Amniotic stem cell (primary cell): ENCODE measurements around the gene ZNF710.
A peak's percentile ranks its signal among the peaks of the same experiment; 100 is the strongest.

Experiments
- DNase-seq: peaks from one replicate; lab custom pipeline; 2025; lab: John Stamatoyannopoulos, UW

ZNF710 gene

GRCh38 chr15:89997079-89997478, 4.0 kb upstream of the ZNF710 start:
- DNase-seq, result no peak

DNA sequence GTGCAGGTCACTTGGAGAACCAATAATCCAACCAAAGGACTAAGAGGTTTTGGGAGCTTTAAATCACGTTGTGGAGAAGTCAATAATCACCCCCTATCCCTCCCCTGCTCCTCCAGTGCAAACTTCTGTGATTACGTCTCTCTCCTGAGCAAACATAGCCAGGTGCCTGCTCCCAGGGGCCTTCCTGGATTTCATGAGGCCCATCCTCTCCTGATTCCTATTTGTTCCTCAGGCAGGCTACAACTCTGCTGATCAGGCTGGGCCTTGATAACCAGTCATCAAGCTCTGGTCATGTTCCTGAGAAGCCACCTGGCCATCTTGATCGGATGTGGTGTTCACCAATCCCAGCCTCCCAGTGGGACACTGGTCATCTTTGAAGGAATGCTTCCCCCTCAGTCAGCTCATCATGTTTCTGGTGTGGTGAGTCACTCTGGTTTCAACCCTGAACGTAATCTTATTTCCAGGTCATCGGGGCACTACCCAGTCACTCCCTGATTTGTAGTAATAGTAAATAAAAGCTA, 2.9 kb upstream of the ZNF710 start:
- DNase-seq, result no peak

DNA sequence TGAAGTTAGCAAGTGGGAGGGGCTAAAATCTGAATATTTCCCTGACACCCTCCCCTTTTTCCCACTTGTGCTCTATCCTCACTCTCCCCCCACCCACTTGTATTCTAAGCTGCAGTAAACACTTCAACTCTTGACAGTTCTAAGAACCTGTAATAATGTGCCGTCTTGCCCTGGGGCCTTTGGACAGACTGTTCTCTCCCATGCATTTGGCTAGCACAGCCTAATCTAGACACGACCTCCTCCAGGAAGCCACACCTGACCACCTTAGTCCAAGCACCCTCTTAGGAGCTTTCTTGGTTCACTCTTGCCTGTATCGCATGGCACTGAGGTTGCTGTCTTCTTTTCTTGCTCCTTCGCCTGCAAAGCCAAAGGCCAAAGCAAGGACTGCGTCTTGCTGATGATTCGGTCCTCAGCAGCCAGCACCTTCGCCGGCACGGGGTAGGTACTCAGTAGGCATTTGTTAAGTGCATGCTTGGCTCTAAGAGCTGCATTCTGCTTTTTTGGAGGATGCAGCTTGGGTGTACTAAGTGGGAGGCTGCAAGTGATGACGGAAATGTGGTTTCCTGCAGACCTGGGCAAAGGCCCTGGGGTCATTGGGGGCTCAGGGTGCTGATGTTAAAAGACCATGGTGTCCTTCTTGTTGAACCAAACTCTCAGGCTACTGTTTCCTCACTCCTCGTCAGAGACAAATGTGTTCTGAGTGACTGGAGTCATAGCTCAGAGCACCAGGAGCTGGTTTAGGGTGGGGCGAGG, 2.0 kb upstream of the ZNF710 start:
- no peak for DNase-seq

DNA sequence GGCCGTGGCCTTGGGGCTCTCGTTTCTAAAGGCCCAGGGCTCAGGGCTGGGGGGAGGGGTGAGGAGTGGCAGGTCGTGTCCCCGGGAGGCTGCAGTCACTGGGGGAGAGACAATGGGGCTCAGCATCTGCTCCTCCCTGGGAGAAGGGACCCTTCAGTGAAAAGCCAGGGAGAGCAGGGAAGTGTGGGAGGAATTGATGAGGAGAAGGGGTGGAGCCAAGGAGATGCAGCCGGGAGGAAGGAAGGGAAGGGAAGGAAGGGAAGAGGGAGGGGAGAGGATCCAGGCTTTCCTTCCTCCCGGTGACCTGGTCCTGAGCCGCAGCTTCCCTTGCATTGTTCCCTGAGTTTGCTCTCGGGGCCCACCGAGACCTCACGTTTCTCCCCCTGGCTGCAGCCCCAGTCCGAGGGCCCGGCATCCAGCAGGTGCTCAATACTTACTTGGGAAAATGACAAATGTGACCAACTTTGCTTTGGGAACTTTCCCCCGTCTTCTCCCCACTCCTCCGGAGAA, 1.4 kb upstream of the ZNF710 start:
- no peak for DNase-seq

GRCh38 chr15:90000186-90001001, 730 bp upstream of the ZNF710 start:
- no peak for DNase-seq

- DNase-seq, result no peak
These were observed 731 bp downstream of the ZNF710 start for GRCh38 chr15:90001683-90002427.

DNA sequence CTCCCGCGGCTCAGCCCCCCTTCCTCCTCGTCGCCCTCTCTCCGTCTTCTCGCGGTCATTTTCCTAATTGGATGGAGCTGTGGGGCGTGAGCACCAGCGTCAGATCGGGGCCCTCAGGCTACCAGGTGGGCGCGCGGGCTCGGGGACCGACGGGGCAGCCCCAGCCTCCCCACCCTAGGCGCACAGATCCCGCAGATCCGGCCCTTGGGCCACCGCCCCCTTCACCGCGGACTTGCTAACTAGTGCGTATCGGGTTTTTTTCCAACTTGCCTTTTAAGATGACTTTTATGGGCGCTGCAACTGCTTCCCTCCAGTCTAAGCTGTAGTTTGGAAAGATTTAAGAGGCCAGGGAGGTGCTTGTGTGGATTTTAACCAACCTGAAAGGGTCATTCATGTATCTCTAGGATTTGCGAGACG, 1.3 kb downstream of the ZNF710 start:
- no peak for DNase-seq

DNA sequence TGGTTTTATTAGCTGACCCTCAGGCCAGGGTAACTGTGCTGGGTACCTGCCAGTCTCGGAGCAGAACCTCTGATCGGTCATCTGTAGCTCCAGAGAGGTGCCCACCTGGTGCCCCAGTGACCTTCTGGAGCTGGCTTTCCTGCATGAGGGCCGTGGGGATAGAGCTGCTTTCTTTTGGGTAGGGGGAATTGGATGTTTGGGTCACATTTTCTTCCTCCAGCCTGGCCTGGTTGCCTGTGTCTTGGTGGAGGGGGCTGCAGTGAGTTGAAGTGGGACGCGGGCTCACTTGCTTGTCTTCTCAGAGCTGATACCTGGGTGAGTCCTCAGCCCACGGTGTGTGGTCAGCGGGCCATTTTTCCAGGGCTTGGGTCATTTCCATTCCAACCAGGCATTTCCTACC, 2.6 kb downstream of the ZNF710 start:
- no peak for DNase-seq

DNA sequence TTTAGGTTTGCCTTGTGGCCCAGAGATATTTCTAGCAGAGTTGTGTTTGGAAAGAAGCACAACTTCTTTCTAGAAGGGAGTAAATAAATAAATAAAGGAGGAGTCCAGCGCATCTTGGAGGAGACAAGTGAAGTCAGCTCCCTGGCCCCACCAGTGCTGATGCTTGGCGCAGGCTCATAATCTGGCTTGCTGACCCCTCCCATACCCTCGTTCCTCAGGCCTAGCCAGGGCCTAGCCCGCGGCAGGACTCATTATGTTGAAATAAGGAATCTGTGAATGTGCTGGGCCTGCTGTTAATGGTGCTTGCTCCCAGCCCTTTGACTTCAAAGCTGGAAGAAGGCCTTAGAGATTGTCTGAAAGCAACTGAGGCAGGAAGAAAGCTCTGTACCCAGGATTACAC, 3.1 kb downstream of the ZNF710 start:
- DNase-seq, result no peak

GRCh38 chr15:90004671-90005070, 3.5 kb downstream of the ZNF710 start:
- DNase-seq, result peak; percentile 76

DNA sequence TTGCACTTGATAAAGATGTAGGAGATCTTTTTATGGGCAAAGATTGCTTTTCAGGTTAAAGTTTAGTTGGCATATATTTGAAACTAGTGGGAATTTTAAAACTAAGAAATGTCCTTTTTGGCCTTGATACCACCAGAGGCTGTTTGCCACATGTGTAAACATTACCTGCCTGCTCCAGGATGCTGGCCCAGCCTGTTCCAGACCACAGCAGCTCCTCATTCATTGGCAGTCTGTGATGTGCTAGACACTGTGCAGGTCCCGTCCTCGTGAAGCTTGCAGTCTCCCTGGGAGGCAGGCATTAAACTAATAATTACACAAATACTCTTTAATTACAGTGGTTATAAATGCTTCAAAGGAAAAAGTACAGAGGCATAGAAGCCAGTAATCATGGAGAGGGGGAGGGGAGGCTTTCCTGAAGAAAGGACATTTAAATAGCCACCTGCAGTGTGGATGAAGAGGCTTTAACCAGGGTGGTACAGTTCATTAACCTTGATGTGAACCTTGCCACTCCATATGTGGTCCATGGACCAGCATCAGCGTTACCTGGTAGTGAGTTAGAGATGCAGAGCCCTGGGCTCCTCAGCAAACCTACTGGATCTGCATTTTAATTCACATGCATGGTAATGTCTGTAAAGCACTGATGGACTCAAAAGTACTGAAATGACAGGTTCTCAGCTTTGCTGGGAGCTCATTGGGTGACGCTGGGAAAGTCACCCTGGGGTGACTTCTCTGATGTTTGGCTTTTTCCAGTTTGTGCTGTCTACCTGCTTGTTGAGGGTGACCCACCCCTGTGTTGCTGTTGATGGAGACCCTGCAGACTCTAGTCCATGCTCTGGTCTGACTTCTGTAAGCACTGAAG, 5.3 kb downstream of the ZNF710 start:
- DNase-seq, result no peak

DNA sequence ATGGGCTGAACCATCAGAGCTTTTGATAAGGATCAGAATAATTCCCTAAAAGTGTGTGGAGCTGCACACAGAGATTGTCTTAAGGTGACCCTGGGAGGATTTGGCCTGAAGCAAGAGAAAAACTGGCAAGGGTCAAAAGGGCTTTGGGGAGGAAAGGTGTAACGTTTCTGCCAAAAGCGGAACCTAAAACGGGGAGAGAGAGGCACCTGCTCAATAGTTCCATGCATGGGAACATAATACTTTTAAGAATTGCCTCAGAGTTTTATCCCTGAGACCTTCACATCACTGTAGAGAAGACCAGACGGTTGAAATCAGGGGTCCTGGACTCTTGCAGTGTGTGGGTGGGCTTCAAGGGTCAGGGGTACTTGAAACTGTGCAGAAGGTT, 5.9 kb downstream of the ZNF710 start:
- DNase-seq, result no peak

DNA sequence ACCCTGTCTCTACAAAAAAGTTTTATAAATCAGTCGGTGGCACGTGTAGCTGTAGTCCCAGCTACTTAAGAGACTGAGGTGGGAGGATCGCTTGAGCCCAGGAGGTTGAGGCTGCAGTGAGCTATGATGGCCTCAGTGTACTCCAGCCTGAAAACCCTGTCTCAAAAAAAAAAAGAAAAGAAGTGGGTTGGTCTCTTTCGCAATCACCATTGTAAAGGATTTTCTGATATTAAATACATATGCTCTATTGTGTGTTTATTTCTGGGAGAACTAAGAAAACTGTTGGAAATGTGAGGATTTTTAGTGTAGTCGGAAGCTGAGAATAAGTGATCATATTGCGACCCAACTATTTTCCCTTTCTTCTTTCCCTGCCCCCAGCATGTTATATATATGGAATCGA, 7.5 kb downstream of the ZNF710 start:
- no peak for DNase-seq

GRCh38 chr15:90009301-90010022, 8.3 kb downstream of the ZNF710 start:
- DNase-seq, result no peak

DNA sequence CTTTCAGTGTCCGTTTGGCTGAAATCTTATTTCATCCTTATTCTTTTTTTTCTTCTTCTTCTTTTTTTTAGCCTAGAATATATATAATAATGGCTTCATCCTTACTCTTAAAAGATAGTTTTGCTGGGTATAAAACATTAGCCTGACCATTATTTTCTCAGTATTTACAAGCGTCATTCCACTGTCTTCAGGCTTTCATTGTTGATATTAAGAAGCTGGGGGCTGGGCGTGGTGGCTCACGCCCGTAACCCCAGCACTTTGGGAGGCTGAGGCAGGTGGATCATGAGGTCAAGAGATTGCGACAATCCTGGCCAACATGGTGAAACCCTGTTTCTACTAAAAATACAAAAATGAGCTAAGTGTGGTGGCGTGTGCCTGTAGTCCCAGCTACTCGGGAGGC, 10.6 kb downstream of the ZNF710 start:
- no peak for DNase-seq

DNA sequence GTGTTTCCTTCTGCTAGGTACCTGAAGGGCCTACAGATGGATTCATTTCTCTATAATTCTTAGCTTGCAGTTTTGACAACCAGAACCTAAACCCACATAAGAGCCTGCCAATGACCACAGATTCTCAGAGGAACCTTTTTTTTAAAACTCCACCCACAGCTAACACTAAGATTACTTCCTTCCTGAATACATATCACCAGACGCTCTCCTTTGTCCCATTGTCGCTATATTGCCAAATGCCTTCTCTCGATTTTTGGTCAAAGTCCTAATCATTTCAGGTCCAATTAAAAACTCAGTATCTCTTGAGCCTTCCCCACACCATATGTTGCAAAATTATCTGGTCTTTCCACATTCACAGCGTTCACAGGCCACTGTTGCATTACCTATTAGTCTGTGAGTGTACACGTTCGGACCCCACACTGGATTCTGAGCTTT, 12.4 kb downstream of the ZNF710 start:
- no peak for DNase-seq

- DNase-seq, result no peak
These were observed 14.2 kb downstream of the ZNF710 start for GRCh38 chr15:90015294-90015693.

GRCh38 chr15:90015749-90016148, 14.6 kb downstream of the ZNF710 start:
- no peak for DNase-seq

DNA sequence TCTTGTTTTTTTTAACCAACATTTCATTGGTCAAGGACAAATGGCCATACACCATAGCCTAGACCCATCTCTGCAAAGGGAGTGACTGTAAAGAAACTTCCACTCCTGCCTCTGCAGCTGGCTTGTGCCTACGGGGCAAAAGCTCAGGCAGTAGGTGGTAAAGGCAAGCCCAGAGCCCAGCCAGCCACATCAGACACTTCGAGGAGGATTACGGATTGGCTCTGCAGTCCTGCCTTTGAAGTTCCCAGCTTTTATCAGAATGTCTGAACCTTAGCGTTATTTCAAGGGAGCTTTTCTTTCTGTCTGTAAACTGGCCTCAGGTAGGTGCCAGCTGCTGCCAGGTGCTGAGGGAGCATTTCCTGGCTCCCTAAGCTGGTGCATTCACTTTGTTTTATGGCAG, 15.6 kb downstream of the ZNF710 start:
- no peak for DNase-seq

DNA sequence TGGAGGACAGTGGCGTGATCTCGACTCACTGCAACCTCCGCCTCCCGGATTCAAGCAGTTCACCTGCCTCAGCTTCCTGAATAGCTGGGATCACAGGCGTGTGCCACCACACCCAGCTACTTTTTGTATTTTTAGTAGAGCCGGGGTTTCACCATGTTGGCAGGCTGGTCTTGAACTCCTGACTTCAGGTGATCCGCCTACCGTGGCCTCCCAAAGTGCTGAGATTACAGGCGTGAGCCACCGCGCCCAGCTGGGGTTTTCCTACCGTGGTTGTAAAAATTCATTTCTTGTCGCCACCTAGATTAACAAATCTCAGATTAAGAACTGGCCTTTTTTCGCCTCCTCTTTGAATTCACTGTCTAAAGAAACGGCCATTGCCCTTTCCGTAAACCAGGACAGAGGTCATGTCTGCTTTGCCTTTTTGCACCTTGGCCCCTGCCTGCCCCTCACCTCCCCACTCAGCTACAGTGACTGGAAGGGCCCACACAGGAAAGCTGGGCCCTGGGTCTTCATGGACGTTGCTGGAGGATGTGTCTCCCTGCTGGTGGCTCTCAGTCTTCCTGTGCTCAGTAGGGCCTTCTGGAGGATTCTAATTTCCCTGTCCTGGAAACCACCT, 17.2 kb downstream of the ZNF710 start:
- DNase-seq, result no peak
